HT-29 (cell line): ENCODE data around the gene TEX22. TPM values are rescaled to one million over a fixed set of nuclear protein-coding genes. Genes with fewer than 3 reads are reported as not detected.

ENCODE experiments used
- DNase-seq: peaks from one replicate; pipeline ENCODE4 v3.0.0-alpha.2; 2015; ENCODE audit warnings: low spot score
- total RNA-seq: library from RNA; depleted of rRNA; stranded (reverse); fragments of >200 nt; shearing (Covaris generic); gene quantifications from 2 replicates; pipeline ENCODE4 v1.2.3, GENCODE V29; 2014

Gene TEX22
- total RNA-seq, 1 experiment from 2014 or later = not detected

- no peak for DNase-seq
Measured at GRCh38 chr14:105420101-105420973, 22.0 kb downstream of the TEX22 start.

- DNase-seq = no peak
Measured at GRCh38 chr14:105420974-105421674, 22.8 kb downstream of the TEX22 start.

GRCh38 chr14:105421723-105422615 lies 23.6 kb downstream of the TEX22 start:
- no peak for DNase-seq

- DNase-seq = no peak
Measured at GRCh38 chr14:105422695-105423487, 24.6 kb downstream of the TEX22 start.

GRCh38 chr14:105423488-105424195 lies 25.3 kb downstream of the TEX22 start:
- no peak for DNase-seq

GRCh38 chr14:105424861-105425260 lies 26.5 kb downstream of the TEX22 start:
- no peak for DNase-seq

GRCh38 chr14:105425823-105426247 lies 27.5 kb downstream of the TEX22 start:
- no peak for DNase-seq

GRCh38 chr14:105426416-105427130 lies 28.2 kb downstream of the TEX22 start:
- no peak for DNase-seq

- no peak for DNase-seq
Measured at GRCh38 chr14:105427412-105427811, 29.1 kb downstream of the TEX22 start.

- DNase-seq = no peak
Measured at GRCh38 chr14:105427936-105428485, 29.7 kb downstream of the TEX22 start.

- no peak for DNase-seq
Measured at GRCh38 chr14:105430042-105430441, 31.7 kb downstream of the TEX22 start.

GRCh38 chr14:105430565-105430964 lies 32.2 kb downstream of the TEX22 start:
- peak; percentile 28 for DNase-seq

- DNase-seq = no peak
Measured at GRCh38 chr14:105431256-105431655, 32.9 kb downstream of the TEX22 start.

- no peak for DNase-seq
Measured at GRCh38 chr14:105432657-105433056, 34.3 kb downstream of the TEX22 start.

GRCh38 chr14:105433161-105433605 lies 34.8 kb downstream of the TEX22 start:
- DNase-seq = no peak

GRCh38 chr14:105436402-105436801 lies 38.1 kb downstream of the TEX22 start:
- DNase-seq = no peak

GRCh38 chr14:105436891-105437722 lies 38.8 kb downstream of the TEX22 start:
- DNase-seq = no peak
